Measurements from ENCODE around the gene ZSCAN23.

ZSCAN23 gene

GRCh38 chr6:28384143-28384533 lies 59.2 kb downstream of the ZSCAN23 start:
- Histone ChIP-seq H3K9me2 (replicated peaks; ENCODE audit: control insufficient read depth, low read length) (no peaks in the 10 kb centered on the region), H3K9me3 (ENCODE audit: control insufficient read depth, insufficient read depth, low read length) (no peaks in the 10 kb centered on the region), H3K36me3 (ENCODE audit: control insufficient read depth, low read length) (peaks cover 46% of the 10 kb centered on the region), H3K79me2 (ENCODE audit: control insufficient read depth, low read length) (peaks cover 10% of the 10 kb centered on the region), H3K27me3 (ENCODE audit: control insufficient read depth, low read length) (no peaks in the 10 kb centered on the region), H3K4me1 (ENCODE audit: control insufficient read depth, low read length) (no peaks in the 10 kb centered on the region), H4K20me1 (ENCODE audit: control insufficient read depth, insufficient read depth, low read depth, low read length) (no peaks in the 10 kb centered on the region), H3K27ac (ENCODE audit: low read depth, low read length) (no peak overlapping the region), H3F3A (ENCODE audit: control insufficient read depth, insufficient read depth) (no peaks in the 10 kb centered on the region), H3K4me3 (ENCODE audit: low read length) (no peak overlapping the region), H3K4me2 (ENCODE audit: low read length) (no peak overlapping the region)
- TF ChIP-seq CTCF (IDR thresholded peaks at IDR 0.05; ENCODE audit: low read depth, low read length, poor library complexity, severe bottlenecking): no peak
- TF ChIP-seq EZH2phosphoT487 (IDR thresholded peaks at IDR 0.05; ENCODE audit: borderline replicate concordance, low read length): no peak

GRCh38 chr6:28383235-28384142 lies 59.8 kb downstream of the ZSCAN23 start:
- Histone ChIP-seq H3K27me3 (ENCODE audit: control insufficient read depth, low read length) (no peaks in the 10 kb centered on the region), H3F3A (ENCODE audit: control insufficient read depth, insufficient read depth) (no peaks in the 10 kb centered on the region), H3K4me3 (ENCODE audit: low read length) (peak overlapping the region; percentile 7; the same call in 1 of the 2 replicates), H3K79me2 (ENCODE audit: control insufficient read depth, low read length) (peaks cover 8% of the 10 kb centered on the region), H3K4me2 (ENCODE audit: low read length) (peak overlapping the region; percentile 25; the same call in 1 of the 2 replicates), H3K4me1 (ENCODE audit: control insufficient read depth, low read length) (no peaks in the 10 kb centered on the region), H3K36me3 (ENCODE audit: control insufficient read depth, low read length) (peaks cover 51% of the 10 kb centered on the region), H3K9me3 (ENCODE audit: control insufficient read depth, insufficient read depth, low read length) (no peaks in the 10 kb centered on the region), H3K9me2 (replicated peaks; ENCODE audit: control insufficient read depth, low read length) (no peaks in the 10 kb centered on the region), H3K27ac (ENCODE audit: low read depth, low read length) (no peak overlapping the region), H4K20me1 (ENCODE audit: control insufficient read depth, insufficient read depth, low read depth, low read length) (no peaks in the 10 kb centered on the region)
- TF ChIP-seq CTCF (IDR thresholded peaks at IDR 0.05; ENCODE audit: low read depth, low read length, poor library complexity, severe bottlenecking): no peak
- TF ChIP-seq EZH2phosphoT487 (IDR thresholded peaks at IDR 0.05; ENCODE audit: borderline replicate concordance, low read length): no peak

Data from DOHH2 (cell line).